WI38 (cell line): ENCODE measurements around the gene ABCB9.

ENCODE experiments used
- H3K4me3 ChIP-seq: 2 replicates; pipeline ENCODE4 v1.5.1; 2011; ENCODE audit warnings: low read depth, mild to moderate bottlenecking, control low read depth, low read length
- CTCF ChIP-seq: IDR thresholded peaks from 2 replicates; pipeline ENCODE4 v1.5.1; 2012; ENCODE audit warnings: low read depth, mild to moderate bottlenecking, control low read depth, low read length

Gene ABCB9

GRCh38 chr12:122929812-122930211 lies 36.5 kb downstream of the ABCB9 start:
- TF ChIP-seq CTCF = no peak
- no peak overlapping the region for H3K4me3 ChIP-seq

- TF ChIP-seq CTCF = no peak
- no peak overlapping the region for H3K4me3 ChIP-seq
Measured at GRCh38 chr12:122929148-122929538, 37.1 kb downstream of the ABCB9 start.

GRCh38 chr12:122928404-122929147 lies 37.7 kb downstream of the ABCB9 start:
- no peak for TF ChIP-seq CTCF
- H3K4me3 ChIP-seq = no peak overlapping the region

GRCh38 chr12:122927756-122928403 lies 38.4 kb downstream of the ABCB9 start:
- TF ChIP-seq CTCF = no peak
- H3K4me3 ChIP-seq = no peak overlapping the region

- no peak overlapping the region for H3K4me3 ChIP-seq
- TF ChIP-seq CTCF = no peak
Measured at GRCh38 chr12:122921917-122922316, 44.3 kb downstream of the ABCB9 start.

- H3K4me3 ChIP-seq = no peak overlapping the region
- no peak for TF ChIP-seq CTCF
Measured at GRCh38 chr12:122920687-122921086, 45.6 kb downstream of the ABCB9 start.

GRCh38 chr12:122918827-122919226 lies 47.4 kb downstream of the ABCB9 start:
- TF ChIP-seq CTCF = no peak
- H3K4me3 ChIP-seq = no peak overlapping the region
